D341Med (cell line): ENCODE measurements around the gene UBE3C.
"Not testable (repeated sequence)": the region's sequence is repeated elsewhere in the genome, so short reads cannot be mapped to it uniquely, and the experiment has no call there.

Experiments
- DNase-seq: peaks from one replicate; pipeline ENCODE4 v3.0.0; 2012; ENCODE audit warnings: low spot score

UBE3C gene

DNA sequence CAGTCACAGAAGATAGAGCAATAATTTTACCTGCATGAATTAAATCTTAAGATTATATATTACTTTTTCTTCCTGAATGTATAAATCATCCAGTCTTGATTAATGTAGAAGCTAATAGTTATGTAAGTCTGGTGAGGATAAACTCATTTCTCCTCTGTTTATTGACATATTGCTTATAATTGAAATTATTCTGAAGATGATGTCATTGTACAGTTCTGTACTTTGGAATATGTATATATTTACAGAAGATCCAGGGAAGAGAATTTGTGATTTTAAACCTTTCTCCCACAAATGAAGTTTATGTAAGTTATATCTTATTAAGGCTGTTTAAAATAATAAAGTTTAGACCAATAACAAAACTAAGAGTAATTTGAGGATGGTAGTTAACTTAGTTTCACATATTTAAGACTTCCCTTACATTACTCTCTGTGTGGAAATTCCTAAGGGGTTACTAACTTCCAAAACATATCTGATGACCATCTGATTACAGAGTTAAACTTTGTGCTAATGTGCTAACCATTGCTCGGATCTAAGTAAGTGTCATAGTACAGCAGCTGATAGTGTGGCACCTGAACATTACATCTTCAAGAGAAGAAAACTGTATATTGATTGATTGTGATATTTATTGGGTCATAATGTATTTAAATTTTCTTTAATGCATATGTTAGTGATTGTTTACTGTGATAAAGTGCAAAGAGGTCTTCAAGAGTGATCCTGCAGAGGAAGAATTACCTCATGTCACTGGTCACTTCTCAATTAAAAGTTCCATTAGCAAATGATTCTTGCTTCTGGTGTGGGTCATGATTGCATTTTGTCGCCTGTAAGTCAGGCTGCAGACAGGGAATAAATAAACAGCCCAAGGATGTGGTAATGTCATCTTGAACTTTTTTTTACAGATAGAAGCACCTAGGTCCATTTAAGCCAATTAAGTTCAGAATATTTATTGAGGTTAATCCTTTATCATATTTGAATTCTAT, 96.9 kb downstream of the UBE3C start:
- no peak for DNase-seq

DNA sequence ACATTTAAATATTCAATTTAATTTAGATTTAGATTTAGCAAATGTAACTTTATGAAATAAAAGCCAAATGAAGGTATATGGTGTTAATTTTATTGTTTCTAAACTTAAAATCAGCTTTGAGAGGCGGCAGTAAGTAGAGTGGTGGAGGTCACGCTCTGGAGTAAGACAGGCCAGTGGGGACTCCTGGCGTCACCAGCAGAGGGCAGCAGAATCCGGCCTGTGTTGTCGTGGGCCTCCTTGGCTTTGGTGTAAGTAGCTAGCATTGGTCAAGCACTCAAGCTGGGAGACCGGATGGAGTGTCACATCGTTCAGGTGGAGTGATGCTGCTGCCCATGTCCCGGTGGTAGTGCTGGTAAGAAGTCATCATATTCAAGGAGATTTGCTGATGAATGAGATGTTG, 99.4 kb downstream of the UBE3C start:
- no peak for DNase-seq

- DNase-seq: no peak
Observed at GRCh38 chr7:157239571-157240270, 101.0 kb downstream of the UBE3C start.

GRCh38 chr7:157241631-157242030, 102.9 kb downstream of the UBE3C start:
- no peak for DNase-seq

DNA sequence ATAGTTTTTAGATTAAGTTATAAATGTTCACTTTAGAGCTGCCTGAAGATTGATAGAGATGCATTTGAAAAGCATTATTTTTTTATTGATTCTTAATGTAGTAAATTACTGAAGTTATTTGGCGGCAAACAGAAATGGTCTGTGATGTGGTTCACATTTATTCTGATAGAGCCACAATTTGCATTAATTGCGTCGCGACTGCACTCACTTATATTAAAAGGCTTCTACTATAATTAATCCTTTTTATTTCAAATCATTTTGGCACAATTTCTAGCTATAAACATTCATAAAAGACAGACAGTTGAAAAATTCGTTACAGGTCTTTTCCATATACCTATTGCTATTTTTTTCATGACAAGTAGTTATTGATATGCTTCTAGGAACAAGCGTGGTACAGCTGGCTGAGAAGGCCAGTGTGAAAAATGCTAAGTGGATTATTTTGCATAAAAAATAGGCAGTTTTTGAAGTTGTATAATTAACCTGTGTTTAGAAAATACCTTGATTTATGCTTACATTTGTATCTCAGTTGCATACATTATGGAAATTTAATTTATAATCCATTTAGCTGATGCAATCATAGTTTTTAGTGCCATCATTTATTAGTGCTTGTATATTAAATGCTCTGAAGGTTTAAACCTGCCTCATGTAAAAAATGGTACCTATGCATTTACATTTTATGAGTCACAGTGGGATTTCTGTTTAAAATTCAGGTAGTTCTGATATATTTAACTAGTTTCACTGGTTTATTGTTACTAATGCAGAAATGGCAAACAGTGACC, 106.0 kb downstream of the UBE3C start:
- DNase-seq: no peak

GRCh38 chr7:157246052-157246451, 107.3 kb downstream of the UBE3C start:
- no peak for DNase-seq

DNA sequence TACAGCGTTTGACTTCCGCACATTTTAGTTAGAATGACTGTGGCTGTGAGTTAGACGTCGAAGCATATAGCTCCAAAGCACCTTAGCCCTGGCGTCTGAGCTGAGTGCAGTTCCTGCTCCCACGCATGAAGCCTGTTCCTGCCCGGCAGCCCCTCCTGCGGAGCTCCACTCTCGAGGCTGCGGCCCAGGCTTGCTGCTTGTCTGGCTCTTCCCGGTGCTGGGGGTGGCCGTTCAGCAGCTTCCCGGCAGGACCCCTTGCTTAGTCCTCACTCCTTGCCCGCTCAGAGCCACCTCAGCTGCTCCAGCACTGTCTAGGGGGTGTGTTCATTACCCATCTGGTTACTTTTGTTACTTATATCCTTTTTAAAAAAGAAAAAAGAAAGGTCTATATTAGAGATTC, 109.9 kb downstream of the UBE3C start:
- DNase-seq: no peak

- peak; percentile 60 for DNase-seq
Observed at GRCh38 chr7:157250605-157251228, 112.0 kb downstream of the UBE3C start.

- not testable (repeated sequence) for DNase-seq
Observed at GRCh38 chr7:157251817-157252216, 113.1 kb downstream of the UBE3C start.

DNA sequence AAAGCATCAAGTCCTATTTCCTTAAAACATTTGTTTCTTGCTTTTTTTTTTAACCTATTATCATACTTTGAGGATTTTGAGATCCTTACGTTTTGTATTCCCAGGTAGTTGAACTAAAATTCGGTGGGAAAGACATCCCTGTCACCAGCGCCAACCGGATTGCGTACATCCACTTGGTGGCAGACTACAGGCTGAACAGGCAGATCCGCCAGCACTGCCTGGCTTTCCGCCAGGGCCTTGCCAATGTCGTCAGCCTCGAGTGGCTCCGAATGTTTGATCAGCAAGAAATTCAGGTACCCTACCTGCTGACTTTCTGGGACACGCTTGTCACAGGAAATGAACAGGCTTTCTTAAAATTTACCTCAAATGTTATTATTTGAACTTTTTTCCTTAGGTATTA, 115.1 kb downstream of the UBE3C start:
- DNase-seq: peak; percentile 72

DNA sequence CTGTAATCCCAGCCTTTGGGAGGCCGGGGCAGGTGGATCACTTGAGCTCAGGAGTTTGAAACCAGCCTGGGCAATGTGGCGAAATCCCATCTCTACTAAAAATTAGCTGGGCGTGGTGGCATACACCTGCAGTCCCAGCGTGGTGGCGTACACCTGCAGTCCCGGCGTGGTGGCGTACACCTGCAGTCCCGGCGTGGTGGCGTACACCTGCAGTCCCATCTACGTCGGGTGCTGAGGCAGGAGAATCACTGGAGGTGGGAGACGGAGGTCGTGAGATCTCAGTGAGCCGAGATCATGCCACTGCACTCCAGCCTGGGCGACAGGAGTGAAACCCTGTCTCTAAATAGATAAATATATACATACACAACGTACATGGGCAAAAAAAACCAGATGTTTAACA, 116.1 kb downstream of the UBE3C start:
- DNase-seq: not testable (repeated sequence)

- DNase-seq: no peak
Observed at GRCh38 chr7:157255201-157255606, 116.5 kb downstream of the UBE3C start.

- DNase-seq: no peak
Observed at GRCh38 chr7:157263156-157263555, 124.4 kb downstream of the UBE3C start.

DNA sequence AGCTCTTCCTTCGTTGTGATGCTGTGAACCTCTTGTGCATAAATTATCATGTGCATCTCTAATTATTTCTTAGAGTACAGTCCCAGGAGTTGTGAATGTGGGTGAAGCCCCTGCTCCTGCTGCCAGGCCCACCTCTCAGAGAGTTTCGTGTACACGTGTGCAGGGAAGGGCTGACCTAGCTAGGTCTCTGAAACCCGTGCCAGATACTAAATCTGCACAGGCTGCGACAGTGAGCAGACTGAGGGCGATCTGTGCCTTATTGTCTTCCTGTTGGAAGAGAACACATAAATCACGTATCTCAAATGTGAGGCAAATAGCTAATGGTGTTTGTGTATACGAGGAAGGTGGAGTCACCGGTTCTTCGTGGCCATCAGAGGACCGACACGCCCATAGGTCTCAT, 126.3 kb downstream of the UBE3C start:
- no peak for DNase-seq

GRCh38 chr7:157266272-157266671, 127.5 kb downstream of the UBE3C start:
- no peak for DNase-seq

GRCh38 chr7:157267516-157267915, 128.8 kb downstream of the UBE3C start:
- no peak for DNase-seq

- no peak for DNase-seq
Observed at GRCh38 chr7:157267956-157268355, 129.2 kb downstream of the UBE3C start.

DNA sequence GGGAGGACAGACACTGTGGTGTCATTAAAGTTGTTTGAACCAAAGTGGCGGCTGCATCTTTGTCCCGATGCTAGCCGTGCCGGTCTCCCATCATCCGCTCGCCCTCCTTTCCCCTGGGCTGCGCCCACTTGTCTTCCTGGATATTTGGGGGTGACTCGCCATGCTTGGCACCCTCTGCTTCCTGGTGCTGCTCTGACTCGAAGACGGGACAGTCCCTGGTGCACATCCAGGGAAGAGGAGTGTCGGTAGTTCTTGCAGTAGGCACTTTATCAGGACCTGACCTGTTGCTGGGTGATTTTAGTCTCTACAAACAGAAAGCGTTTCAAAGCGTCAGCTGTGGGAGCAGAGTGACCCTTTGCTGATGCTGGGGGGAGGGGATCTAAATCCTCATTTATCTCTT, 129.8 kb downstream of the UBE3C start:
- DNase-seq: no peak

DNA sequence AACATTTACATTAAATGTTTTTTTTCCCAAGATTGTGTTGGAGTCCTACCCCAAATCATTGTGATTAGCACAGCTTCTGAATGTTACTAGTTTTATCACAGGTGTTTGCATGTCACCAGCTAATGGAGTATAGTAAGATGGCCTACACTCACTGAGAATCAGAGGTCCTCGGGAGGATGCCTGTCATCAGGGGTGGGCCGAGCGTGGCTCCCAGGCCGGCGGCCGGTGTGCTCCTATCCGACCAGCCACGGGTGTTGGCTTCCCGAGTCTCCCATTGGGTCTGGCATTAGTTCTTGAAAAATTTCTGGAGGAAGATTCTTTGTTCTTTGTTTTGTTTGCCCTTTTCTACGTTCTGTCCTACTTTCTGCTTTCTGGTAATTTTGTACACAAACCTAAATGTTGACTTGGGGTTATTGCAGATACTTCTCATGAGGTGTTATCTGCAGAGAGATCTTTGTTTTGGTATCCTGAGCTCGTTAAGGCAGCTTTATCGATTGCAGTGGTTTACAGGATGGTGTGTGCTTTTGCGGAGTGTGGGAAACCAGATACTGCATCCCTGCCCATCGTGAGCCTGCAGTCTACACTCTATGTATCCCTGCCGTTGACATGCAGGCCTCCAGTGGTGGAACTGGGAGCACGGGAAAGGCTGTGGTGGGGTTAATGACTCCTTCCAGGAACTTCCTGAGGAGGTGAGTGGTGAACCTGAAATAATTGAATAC, 130.8 kb downstream of the UBE3C start:
- DNase-seq: no peak

GRCh38 chr7:157270060-157270444, 131.3 kb downstream of the UBE3C start:
- no peak for DNase-seq

DNA sequence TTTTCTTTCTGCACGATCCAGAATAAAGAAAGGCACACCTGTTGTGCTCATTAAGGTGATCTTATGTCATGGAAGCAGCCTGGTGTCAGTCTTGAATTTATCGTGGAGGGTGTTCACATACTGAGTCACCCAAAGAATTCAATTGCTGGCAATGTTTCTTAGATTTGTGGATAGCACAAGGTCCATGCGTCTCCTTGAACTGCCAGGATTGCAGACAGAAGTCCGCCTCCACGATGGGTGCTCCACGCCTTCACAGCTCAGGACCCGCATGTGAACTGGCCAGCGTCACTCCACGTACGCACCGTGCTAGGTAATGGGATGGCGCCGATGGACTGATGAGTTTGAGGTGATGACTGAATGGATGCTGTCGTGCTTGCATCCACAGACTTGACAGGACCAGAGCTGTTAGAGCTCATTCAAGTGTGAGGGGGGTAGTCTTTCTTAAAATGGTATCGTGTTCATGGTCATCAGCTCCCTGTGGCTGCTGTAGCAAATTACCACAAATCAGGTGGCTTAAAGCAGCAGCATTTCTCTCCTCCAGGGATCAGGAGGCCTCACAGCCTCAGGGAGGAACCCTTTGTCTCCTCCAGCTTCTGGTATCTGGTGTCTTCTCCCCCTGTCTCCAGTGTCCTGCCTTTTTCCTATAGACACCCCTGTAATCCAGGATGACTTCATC, 132.7 kb downstream of the UBE3C start:
- DNase-seq: no peak
